ENCODE results near the gene TP73.

TP73 gene

GRCh38 chr1:3687504-3687903, 35.2 kb downstream of the TP73 start:
- H3K4me3 ChIP-seq (ENCODE audit: low read length in 2 of 2): no peak overlapping the region
- H3K36me3 ChIP-seq (ENCODE audit: control insufficient read depth in 2 of 2, insufficient read depth in 2 of 2, low read length in 2 of 2): no peaks in the 10 kb centered on the region
- no peaks in the 10 kb centered on the region for H3K27me3 ChIP-seq (ENCODE audit: control insufficient read depth in 2 of 2, insufficient read depth in 2 of 2, low read length in 2 of 2)
- H3K9ac ChIP-seq (ENCODE audit: low read depth in 1 of 2, low read length in 2 of 2): no peak overlapping the region
- H3K27ac ChIP-seq (ENCODE audit: low read depth in 2 of 2, low read length in 2 of 2): no peak overlapping the region
- H3K4me1 ChIP-seq (ENCODE audit: control insufficient read depth in 2 of 2, insufficient read depth in 2 of 2, low read length in 2 of 2): no peaks in the 10 kb centered on the region
- H3K9me3 ChIP-seq (ENCODE audit: control insufficient read depth in 2 of 2, low read length in 2 of 2): no peaks in the 10 kb centered on the region

DNA sequence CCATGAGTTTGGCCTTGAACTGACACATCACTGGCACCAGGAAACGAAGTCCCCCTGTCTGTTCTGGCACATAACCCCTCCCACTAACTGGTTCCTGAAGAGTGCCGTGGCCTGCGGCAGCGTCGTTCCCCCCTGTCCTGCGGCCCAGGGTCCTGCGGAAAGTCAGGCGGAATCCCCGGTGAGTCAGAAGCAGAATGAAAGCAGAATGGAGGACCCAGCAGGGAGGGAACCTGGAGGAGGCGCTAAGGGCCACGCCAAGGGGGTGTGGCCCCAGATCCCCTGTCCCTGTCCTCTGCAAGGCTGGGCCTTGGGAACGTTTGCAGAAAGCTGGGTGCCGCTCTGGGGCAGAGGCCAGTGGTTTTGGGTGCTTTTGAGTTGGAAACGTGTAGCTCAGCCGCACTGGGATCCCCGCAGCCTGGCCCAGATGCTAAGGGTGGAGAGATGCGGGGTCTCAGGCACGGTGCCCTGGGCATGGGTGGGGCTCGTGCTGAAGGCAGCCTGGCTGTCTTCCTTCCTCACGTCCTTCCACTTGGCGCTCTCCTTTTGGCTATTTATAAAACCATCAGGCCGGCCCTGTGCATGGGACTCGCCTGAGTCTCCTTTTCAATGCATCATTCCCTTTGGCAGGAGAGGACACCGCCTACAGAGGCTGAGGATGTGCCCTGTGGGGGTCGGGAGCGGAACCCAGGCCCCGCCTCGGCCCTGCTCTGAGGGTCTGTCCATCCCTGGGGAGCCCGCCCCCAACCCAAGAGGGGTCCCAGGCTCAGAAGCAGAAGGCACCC, 36.2 kb downstream of the TP73 start:
- Histone ChIP-seq H3K4me1 (ENCODE audit: control insufficient read depth in 2 of 2, insufficient read depth in 2 of 2, low read length in 2 of 2) (no peaks in the 10 kb centered on the region), H3K36me3 (ENCODE audit: control insufficient read depth in 2 of 2, insufficient read depth in 2 of 2, low read length in 2 of 2) (no peaks in the 10 kb centered on the region), H3K9me3 (ENCODE audit: control insufficient read depth in 2 of 2, low read length in 2 of 2) (no peaks in the 10 kb centered on the region), H3K9ac (ENCODE audit: low read depth in 1 of 2, low read length in 2 of 2) (no peak overlapping the region), H3K4me3 (ENCODE audit: low read length in 2 of 2) (no peak overlapping the region), H3K27me3 (ENCODE audit: control insufficient read depth in 2 of 2, insufficient read depth in 2 of 2, low read length in 2 of 2) (no peaks in the 10 kb centered on the region), H3K27ac (ENCODE audit: low read depth in 2 of 2, low read length in 2 of 2) (no peak overlapping the region)

- Histone ChIP-seq H3K9me3 (ENCODE audit: control insufficient read depth in 2 of 2, low read length in 2 of 2) (no peaks in the 10 kb centered on the region), H3K27me3 (ENCODE audit: control insufficient read depth in 2 of 2, insufficient read depth in 2 of 2, low read length in 2 of 2) (no peaks in the 10 kb centered on the region), H3K4me3 (ENCODE audit: low read length in 2 of 2) (no peak overlapping the region), H3K9ac (ENCODE audit: low read depth in 1 of 2, low read length in 2 of 2) (no peak overlapping the region), H3K36me3 (ENCODE audit: control insufficient read depth in 2 of 2, insufficient read depth in 2 of 2, low read length in 2 of 2) (no peaks in the 10 kb centered on the region), H3K4me1 (ENCODE audit: control insufficient read depth in 2 of 2, insufficient read depth in 2 of 2, low read length in 2 of 2) (no peaks in the 10 kb centered on the region), H3K27ac (ENCODE audit: low read depth in 2 of 2, low read length in 2 of 2) (no peak overlapping the region)
Observed at GRCh38 chr1:3689138-3689750, 36.9 kb downstream of the TP73 start.

DNA sequence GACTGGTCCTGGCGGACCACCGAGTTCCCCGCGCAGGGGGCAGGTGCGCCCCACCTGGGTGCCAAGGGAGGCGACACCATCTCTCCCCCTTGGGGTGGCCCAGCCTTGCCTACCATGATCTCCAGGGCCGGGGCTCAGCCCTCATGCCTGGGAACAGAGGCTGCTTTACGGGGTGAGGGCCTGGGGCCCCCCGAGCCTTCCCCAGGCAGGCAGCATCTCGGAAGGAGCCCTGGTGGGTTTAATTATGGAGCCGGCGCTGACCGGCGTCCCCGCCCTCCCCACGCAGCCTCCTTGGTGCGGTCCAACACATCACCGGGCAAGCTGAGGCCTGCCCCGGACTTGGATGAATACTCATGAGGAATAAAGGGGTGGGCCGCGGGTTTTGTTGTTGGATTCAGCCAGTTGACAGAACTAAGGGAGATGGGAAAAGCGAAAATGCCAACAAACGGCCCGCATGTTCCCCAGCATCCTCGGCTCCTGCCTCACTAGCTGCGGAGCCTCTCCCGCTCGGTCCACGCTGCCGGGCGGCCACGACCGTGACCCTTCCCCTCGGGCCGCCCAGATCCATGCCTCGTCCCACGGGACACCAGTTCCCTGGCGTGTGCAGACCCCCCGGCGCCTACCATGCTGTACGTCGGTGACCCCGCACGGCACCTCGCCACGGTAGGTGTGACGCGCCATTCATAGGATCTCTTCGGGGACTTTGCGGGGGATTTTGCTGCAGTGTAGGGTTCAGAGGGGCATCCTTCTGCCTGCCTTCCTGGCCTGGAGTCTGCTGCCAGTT, 38.2 kb downstream of the TP73 start:
- H3K36me3 ChIP-seq (ENCODE audit: control insufficient read depth in 2 of 2, insufficient read depth in 2 of 2, low read length in 2 of 2): no peaks in the 10 kb centered on the region
- H3K9ac ChIP-seq (ENCODE audit: low read depth in 1 of 2, low read length in 2 of 2): no peak overlapping the region
- no peaks in the 10 kb centered on the region for H3K9me3 ChIP-seq (ENCODE audit: control insufficient read depth in 2 of 2, low read length in 2 of 2)
- H3K4me1 ChIP-seq (ENCODE audit: control insufficient read depth in 2 of 2, insufficient read depth in 2 of 2, low read length in 2 of 2): no peaks in the 10 kb centered on the region
- H3K27ac ChIP-seq (ENCODE audit: low read depth in 2 of 2, low read length in 2 of 2): no peak overlapping the region
- H3K27me3 ChIP-seq (ENCODE audit: control insufficient read depth in 2 of 2, insufficient read depth in 2 of 2, low read length in 2 of 2): no peaks in the 10 kb centered on the region
- H3K4me3 ChIP-seq (ENCODE audit: low read length in 2 of 2): no peak overlapping the region

DNA sequence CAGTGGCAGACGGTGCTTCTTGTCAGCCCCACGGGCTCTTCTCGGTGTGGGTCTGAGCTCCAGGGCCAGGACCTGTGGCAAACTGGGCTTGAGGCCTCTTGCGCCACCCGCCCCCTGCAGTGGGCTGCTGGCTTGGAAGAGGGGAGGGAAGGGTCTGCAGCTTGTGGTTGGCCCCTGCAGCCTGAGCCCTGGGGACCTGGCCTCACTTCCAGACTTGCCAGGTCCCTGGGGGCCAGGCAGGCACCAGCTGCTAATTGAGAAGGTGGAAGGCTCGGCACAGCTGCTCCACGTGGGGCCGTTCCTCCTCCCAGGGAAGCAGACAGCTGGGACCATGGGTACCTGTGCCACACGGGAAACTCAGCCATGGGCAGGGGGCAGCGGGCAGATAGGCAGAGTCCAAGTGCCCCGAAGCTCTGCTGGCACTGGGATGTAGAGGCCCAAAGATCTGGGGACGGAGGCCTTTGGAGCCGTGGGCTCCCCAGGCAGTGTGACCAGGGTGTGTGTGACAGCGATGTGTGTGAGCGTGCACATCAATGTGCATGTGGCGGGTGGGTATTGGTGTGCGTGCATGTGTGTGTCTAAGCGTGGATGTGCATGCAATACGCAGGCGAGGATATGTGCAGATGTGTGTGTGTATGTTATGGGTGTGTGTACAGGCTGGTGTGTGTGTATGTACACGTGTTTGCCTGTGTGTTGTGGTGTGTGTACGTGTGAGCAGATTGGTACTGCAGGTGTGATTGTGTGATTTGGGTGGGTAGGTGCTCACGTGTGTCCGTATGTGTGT, 39.3 kb downstream of the TP73 start:
- no peak overlapping the region for H3K4me3 ChIP-seq (ENCODE audit: low read length in 2 of 2)
- H3K36me3 ChIP-seq (ENCODE audit: control insufficient read depth in 2 of 2, insufficient read depth in 2 of 2, low read length in 2 of 2): no peaks in the 10 kb centered on the region
- no peaks in the 10 kb centered on the region for H3K4me1 ChIP-seq (ENCODE audit: control insufficient read depth in 2 of 2, insufficient read depth in 2 of 2, low read length in 2 of 2)
- no peak overlapping the region for H3K9ac ChIP-seq (ENCODE audit: low read depth in 1 of 2, low read length in 2 of 2)
- H3K27me3 ChIP-seq (ENCODE audit: control insufficient read depth in 2 of 2, insufficient read depth in 2 of 2, low read length in 2 of 2): no peaks in the 10 kb centered on the region
- no peaks in the 10 kb centered on the region for H3K9me3 ChIP-seq (ENCODE audit: control insufficient read depth in 2 of 2, low read length in 2 of 2)
- no peak overlapping the region for H3K27ac ChIP-seq (ENCODE audit: low read depth in 2 of 2, low read length in 2 of 2)

DNA sequence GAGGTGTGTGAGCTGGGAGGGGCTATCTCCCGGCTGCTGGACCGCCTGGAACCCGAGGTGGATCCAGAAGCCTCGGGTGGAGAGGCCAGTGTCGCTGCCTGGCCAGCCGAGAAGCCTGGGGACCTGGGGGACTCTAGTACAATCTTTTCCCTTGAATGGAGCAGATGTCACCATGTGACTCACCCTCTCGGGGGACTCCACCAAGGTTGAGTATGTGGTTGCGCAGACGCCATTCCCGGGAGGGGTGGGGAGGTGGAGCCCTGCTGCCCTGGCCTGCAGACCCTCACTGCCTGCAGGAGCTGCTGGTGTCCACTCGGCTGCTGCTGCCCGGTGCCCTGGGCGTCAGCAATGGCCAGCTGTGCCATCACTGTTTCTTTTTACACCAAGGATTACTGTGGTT, 40.3 kb downstream of the TP73 start:
- H3K27me3 ChIP-seq (ENCODE audit: control insufficient read depth in 2 of 2, insufficient read depth in 2 of 2, low read length in 2 of 2): no peaks in the 10 kb centered on the region
- no peaks in the 10 kb centered on the region for H3K36me3 ChIP-seq (ENCODE audit: control insufficient read depth in 2 of 2, insufficient read depth in 2 of 2, low read length in 2 of 2)
- H3K9ac ChIP-seq (ENCODE audit: low read depth in 1 of 2, low read length in 2 of 2): no peak overlapping the region
- H3K4me3 ChIP-seq (ENCODE audit: low read length in 2 of 2): no peak overlapping the region
- no peaks in the 10 kb centered on the region for H3K9me3 ChIP-seq (ENCODE audit: control insufficient read depth in 2 of 2, low read length in 2 of 2)
- H3K27ac ChIP-seq (ENCODE audit: low read depth in 2 of 2, low read length in 2 of 2): no peak overlapping the region
- no peaks in the 10 kb centered on the region for H3K4me1 ChIP-seq (ENCODE audit: control insufficient read depth in 2 of 2, insufficient read depth in 2 of 2, low read length in 2 of 2)

GRCh38 chr1:3693321-3693720, 41.0 kb downstream of the TP73 start:
- H3K9ac ChIP-seq (ENCODE audit: low read depth in 1 of 2, low read length in 2 of 2): no peak overlapping the region
- H3K27me3 ChIP-seq (ENCODE audit: control insufficient read depth in 2 of 2, insufficient read depth in 2 of 2, low read length in 2 of 2): no peaks in the 10 kb centered on the region
- no peak overlapping the region for H3K27ac ChIP-seq (ENCODE audit: low read depth in 2 of 2, low read length in 2 of 2)
- no peaks in the 10 kb centered on the region for H3K36me3 ChIP-seq (ENCODE audit: control insufficient read depth in 2 of 2, insufficient read depth in 2 of 2, low read length in 2 of 2)
- no peaks in the 10 kb centered on the region for H3K4me1 ChIP-seq (ENCODE audit: control insufficient read depth in 2 of 2, insufficient read depth in 2 of 2, low read length in 2 of 2)
- no peaks in the 10 kb centered on the region for H3K9me3 ChIP-seq (ENCODE audit: control insufficient read depth in 2 of 2, low read length in 2 of 2)
- H3K4me3 ChIP-seq (ENCODE audit: low read length in 2 of 2): no peak overlapping the region

GRCh38 chr1:3695326-3696217, 43.3 kb downstream of the TP73 start:
- H3K9me3 ChIP-seq (ENCODE audit: control insufficient read depth in 2 of 2, low read length in 2 of 2): no peaks in the 10 kb centered on the region
- H3K36me3 ChIP-seq (ENCODE audit: control insufficient read depth in 2 of 2, insufficient read depth in 2 of 2, low read length in 2 of 2): no peaks in the 10 kb centered on the region
- H3K27me3 ChIP-seq (ENCODE audit: control insufficient read depth in 2 of 2, insufficient read depth in 2 of 2, low read length in 2 of 2): no peaks in the 10 kb centered on the region
- no peak overlapping the region for H3K27ac ChIP-seq (ENCODE audit: low read depth in 2 of 2, low read length in 2 of 2)
- H3K9ac ChIP-seq (ENCODE audit: low read depth in 1 of 2, low read length in 2 of 2): no peak overlapping the region
- no peaks in the 10 kb centered on the region for H3K4me1 ChIP-seq (ENCODE audit: control insufficient read depth in 2 of 2, insufficient read depth in 2 of 2, low read length in 2 of 2)
- H3K4me3 ChIP-seq (ENCODE audit: low read length in 2 of 2): no peak overlapping the region

- Histone ChIP-seq H3K4me1 (ENCODE audit: control insufficient read depth in 2 of 2, insufficient read depth in 2 of 2, low read length in 2 of 2) (no peaks in the 10 kb centered on the region), H3K9ac (ENCODE audit: low read depth in 1 of 2, low read length in 2 of 2) (no peak overlapping the region), H3K4me3 (ENCODE audit: low read length in 2 of 2) (no peak overlapping the region), H3K27ac (ENCODE audit: low read depth in 2 of 2, low read length in 2 of 2) (no peak overlapping the region), H3K27me3 (ENCODE audit: control insufficient read depth in 2 of 2, insufficient read depth in 2 of 2, low read length in 2 of 2) (no peaks in the 10 kb centered on the region), H3K9me3 (ENCODE audit: control insufficient read depth in 2 of 2, low read length in 2 of 2) (no peaks in the 10 kb centered on the region), H3K36me3 (ENCODE audit: control insufficient read depth in 2 of 2, insufficient read depth in 2 of 2, low read length in 2 of 2) (no peaks in the 10 kb centered on the region)
Observed at GRCh38 chr1:3696689-3697088, 44.4 kb downstream of the TP73 start.

Measured in mucosa of rectum (tissue), 2 donors.